Measurements from ENCODE around the gene TBCE.

- TF ChIP-seq CTCF (IDR thresholded peaks at IDR 0.05; ENCODE audit: low read length) (no peak), EZH2 (optimal IDR thresholded peaks at IDR 0.05; ENCODE audit: low read depth, low read length) (no peak)
These were observed 93.5 kb downstream of the TBCE start for GRCh38 chr1:235460770-235461169.
